GM18507 (cell line): Measurements from ENCODE around the gene ASGR2.
"Not testable (repeated sequence)": the region's sequence is repeated elsewhere in the genome, so short reads cannot be mapped to it uniquely, and the experiment has no call there.

Experiments
- DNase-seq: peaks from one replicate; pipeline ENCODE4 v3.0.0; 2011; ENCODE audit warnings: low read depth; ENCODE audit not compliant: insufficient read length; ENCODE audit errors: extremely low spot score
- FAIRE-seq: peaks from 2 replicates; lab custom pipeline; 2011; peaks lifted over from hg19 to GRCh38; lab: Jason Lieb, UNC

ASGR2 gene

GRCh38 chr17:7107012-7107754 lies 7.4 kb downstream of the ASGR2 start:
- FAIRE-seq, result no peak
- no peak for DNase-seq

DNA sequence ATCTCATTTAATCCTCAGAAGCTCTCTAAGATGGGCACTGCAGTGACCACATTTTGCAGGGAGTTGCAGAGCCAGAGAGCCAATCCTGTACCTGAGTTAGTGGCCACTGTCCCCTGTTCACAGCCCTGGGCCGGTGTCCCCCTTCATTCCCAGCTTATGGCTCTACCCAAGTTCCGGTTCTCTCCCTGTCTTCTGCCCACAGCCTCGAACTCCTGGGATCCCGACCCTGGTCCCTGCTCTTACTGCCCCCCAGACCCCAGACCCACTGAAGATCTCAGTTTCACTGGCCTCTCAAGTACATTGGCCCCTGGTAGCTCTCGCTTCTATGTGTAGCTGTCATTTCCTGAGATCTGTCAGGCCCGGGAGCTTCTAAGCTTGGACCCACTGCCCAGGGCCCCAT lies 12.2 kb downstream of the ASGR2 start:
- no peak for DNase-seq
- no peak for FAIRE-seq

GRCh38 chr17:7101531-7101930 lies 13.1 kb downstream of the ASGR2 start:
- FAIRE-seq (no peak), DNase-seq (no peak)

GRCh38 chr17:7100641-7101379 lies 13.8 kb downstream of the ASGR2 start:
- not testable (repeated sequence) for FAIRE-seq, DNase-seq

DNA sequence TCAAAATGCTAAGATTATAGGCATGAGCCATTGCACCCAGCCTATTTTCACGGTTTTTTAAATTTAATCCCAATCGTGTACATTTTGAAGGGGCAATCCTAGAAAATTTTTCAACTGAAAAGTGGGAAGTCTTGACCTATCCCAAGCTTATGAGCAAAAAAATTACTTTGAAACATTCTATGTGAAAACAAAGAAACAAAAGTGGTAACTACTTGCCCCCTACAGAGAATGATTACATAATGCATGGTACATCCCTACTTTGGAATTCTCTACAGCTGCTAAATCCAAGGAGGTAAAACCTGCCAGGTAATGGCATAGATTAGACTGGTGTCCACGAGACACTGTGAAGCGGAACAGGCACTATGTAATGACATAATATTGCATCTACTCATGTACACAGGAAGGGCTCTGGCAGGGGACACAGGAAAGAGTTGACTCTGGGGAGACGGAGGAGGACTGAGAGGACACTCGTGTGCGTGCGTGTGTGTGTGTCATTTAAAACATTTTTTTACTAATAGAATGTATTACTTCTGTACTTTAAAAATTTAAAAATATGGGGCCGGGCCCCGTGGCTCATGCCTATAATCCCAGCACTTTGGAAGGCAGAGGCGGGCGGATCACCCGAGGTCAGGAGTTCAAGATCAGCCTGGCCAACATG lies 15.7 kb downstream of the ASGR2 start:
- no peak for FAIRE-seq
- DNase-seq, result no peak

DNA sequence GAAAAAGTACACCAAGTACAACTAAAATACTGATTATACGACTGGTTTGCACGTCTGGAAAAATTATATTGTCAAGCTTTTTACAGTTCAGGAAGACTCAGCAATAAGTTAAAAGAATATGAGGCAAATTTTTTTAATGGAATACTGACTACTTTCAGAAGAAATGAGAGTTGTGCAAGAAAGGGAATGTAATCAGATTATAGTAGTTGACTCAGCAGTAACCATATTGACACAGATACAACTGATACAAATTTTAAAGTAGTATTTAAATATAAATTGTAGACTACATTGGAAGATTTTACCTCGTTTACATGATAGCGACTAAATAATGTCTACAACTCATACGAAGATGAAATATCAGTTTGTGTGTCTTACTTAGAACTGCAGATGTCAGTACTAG lies 16.7 kb downstream of the ASGR2 start:
- no peak for DNase-seq
- FAIRE-seq, result no peak

- FAIRE-seq (peak; percentile 36), DNase-seq (no peak)
Observed at GRCh38 chr17:7095625-7096024, 19.0 kb downstream of the ASGR2 start.

DNA sequence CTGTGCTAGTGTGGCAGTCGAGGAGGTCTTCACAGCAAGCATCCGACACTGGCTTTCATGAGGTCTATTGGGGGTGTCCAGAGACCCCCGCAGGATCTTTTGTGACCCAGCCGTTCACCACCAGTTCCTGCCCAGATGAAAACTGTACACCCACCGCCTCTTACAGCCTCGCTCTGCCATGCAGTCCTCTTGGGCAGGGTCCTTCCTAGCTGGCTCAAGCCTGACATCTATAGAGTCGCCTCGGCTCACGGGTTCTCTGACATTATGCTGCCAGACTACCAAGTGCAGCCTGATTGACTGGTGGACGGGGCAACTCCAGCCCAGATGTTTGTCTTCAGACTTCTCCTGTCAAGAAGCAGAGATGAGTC lies 20.0 kb downstream of the ASGR2 start:
- FAIRE-seq, result no peak
- DNase-seq, result no peak

GRCh38 chr17:7091311-7092005 lies 23.2 kb downstream of the ASGR2 start:
- not testable (repeated sequence) for DNase-seq, FAIRE-seq

- DNase-seq, FAIRE-seq: not testable (repeated sequence)
Observed at GRCh38 chr17:7089570-7089969, 25.1 kb downstream of the ASGR2 start.

GRCh38 chr17:7088442-7088841 lies 26.2 kb downstream of the ASGR2 start:
- DNase-seq, FAIRE-seq: not testable (repeated sequence)

DNA sequence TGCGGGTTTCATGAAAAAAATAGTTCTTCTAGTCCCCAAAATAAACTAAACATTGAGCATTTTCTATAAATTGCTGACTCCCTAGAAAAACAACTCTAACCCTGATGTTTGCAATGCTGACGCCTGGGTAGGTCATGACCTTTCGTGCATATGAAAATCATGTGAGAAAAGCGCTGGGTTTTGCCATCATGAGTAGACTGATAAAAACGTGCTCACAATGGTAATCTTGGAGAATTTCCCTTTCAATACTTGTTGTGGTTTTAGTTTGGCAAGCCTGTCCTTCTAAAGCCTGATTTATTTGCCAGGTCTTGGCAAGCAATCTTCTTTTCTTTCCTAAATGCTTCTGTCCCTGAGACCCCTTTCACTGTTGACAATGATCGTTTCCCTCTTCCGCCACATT lies 30.5 kb downstream of the ASGR2 start:
- FAIRE-seq, result no peak
- no peak for DNase-seq

DNA sequence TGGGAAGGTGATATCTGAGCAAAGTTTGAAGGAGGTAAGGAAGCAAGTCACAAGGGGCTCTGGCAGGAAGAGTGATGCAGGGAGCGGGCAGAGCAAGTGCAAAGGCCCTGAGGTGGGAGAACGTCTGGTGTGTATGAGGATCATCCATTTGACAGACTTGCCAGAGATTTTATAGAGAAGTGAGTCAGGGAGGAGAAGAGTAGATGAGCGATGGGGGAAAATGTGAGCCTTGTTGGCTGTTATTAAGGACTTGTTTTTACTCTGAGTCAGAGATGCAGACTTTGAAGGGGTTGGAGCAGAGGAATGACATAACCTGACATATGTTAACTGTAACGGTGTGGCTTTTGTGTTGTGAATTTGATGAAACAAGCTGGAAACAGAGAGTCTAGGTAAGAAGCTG lies 31.0 kb downstream of the ASGR2 start:
- FAIRE-seq (no peak), DNase-seq (no peak)

- DNase-seq, result no peak
- FAIRE-seq, result no peak
Observed at GRCh38 chr17:7081341-7082062, 33.1 kb downstream of the ASGR2 start.

- no peak for DNase-seq
- no peak for FAIRE-seq
Observed at GRCh38 chr17:7080456-7081041, 34.1 kb downstream of the ASGR2 start.

GRCh38 chr17:7079581-7080455 lies 34.8 kb downstream of the ASGR2 start, which contains the start of gene CLEC10A:
Gene CLEC10A, minus strand, starts transcription at chr17:7080251. Its CDS starts 1,439 bp downstream, at chr17:7078812.
- DNase-seq (no peak), FAIRE-seq (no peak)

DNA sequence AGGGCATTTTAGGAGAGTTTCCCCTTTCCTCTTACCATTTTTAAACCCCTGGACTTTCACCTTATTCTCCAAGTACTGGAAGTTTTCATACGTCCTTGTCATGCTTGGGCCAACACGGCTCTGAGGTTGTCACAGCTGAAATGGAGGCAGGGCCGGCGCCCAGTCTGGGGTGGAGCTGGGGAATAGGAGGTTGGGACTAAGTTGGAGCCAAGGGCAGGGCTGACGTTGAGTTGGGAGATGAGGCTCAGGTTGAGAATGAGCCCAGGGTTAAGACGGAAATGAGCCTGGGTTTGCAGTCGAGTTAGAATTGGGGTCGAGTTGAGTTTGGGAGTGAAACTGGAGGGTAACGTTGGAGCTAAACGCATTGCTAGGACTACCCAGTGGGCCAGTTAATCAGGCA lies 35.9 kb downstream of the ASGR2 start:
- DNase-seq, result no peak
- FAIRE-seq, result no peak
